GM10847 (cell line): Measurements from ENCODE around the gene SUMF1.

Source experiments
- POLR2A ChIP-seq: IDR thresholded peaks from 2 replicates; pipeline ENCODE4 v1.6.1; 2011; ENCODE audit not compliant: insufficient read length; ENCODE audit errors: extremely low read depth

SUMF1 gene

DNA sequence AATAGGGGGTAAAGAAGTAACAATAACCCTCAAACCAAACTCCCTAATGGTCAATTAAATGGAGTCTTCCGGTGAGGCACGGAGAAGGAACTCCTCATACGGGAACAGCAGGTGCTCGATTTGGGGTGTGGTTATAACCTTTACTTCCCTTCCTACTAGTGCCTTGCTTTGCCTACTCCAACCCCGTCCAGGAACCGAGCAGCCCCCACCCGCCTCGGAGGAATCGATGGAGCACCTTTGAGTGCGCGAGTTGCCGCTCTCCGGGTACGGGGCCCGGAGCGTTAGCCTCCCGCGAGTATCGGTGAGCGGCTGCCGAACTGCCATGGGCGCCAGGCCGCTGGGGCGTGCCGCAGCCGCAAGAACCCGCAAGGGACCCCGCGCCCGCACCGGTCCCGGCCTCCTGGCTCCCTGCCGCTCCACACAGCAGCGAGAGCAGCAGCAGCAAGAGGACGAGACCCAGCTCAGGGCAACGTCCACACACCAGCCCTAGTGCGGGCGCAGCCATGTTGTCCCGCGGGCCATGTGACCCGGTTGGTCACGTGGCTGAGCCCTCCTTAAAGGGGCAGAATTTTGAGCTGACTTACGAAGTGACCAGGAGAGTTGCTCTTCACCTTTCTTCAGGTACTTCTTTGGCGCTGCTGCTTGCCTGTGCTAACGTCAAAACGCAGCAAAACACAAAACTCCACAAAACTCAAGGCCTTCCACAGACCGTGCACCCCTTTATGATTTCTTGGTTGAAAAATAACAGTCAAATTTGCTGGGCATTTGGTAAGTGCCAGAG is at the start of gene SUMF1:
SUMF1 (minus strand) TSS at position 529 of the 781 bp plus-strand sequence; CDS start at position 505, 24 bp downstream.
- TF ChIP-seq POLR2A, result peak; percentile 82

DNA sequence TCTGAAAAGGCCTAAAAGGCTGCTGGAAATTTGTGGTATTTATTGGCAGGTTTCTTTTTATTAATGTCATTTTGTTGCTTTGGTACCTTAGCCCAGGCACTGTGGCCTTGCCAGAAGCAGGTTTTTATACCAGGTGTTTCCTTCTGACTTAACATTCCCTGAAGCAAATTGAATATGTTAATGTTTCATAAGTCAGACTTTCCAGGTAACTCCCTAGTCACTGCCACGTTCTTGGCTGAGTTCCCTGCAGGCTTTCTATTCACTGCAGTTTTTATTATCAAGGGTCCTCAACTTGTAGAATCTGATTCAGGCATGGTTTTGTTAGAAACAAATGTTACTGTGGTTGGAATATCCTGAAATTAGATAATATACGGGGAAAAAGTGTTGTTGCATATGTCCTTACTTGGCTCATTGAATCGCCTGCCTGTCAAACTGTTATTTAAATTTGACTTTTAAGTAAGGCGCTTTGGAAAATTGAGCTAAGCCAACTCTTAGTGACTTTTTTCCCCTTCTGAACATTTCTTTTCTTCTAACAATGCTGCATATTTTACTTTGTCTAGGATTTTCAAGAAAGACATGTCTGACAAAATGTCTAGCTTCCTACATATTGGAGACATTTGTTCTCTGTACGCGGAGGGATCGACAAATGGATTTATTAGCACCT is 49.0 kb upstream of the SUMF1 start:
- TF ChIP-seq POLR2A, result no peak

DNA sequence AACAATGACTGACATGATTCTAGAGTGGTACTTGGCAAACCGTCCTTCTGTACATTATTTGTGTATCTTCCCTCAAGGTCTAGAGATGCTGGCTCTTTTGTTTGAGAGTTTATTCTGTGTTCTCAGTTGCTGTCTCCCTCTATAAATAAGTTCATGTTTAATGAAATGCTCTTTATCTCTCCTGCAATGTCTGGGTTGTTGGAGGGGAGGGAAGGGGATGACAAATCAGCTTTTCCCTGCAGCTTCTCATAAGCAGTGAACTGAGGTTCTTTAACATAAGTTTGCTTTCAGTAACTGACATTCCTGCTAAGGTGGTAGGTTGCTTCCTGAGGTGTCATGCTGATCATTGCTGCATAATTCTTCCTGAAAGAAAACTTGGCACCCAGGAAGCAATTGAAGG is 47.8 kb upstream of the SUMF1 start:
- no peak for TF ChIP-seq POLR2A

DNA sequence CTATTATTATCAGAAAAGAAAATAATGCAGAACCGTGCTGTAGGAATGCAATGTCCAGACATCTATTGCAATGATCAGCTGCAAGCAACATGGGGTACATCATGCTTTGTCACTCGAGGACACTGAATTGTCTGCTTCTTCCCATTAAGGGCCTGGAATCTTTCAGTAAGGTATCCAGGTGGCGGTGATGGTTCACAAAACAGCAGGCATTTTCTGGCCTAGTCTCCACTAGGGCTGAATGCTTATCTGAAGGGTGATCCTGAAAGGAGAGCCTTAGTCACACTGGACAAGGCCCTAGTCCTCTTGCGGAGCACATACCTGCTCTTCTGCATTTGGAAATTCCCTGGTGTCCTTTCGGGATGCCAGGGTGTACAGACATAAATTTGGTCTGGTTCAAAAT is 47.3 kb upstream of the SUMF1 start:
- TF ChIP-seq POLR2A, result no peak

DNA sequence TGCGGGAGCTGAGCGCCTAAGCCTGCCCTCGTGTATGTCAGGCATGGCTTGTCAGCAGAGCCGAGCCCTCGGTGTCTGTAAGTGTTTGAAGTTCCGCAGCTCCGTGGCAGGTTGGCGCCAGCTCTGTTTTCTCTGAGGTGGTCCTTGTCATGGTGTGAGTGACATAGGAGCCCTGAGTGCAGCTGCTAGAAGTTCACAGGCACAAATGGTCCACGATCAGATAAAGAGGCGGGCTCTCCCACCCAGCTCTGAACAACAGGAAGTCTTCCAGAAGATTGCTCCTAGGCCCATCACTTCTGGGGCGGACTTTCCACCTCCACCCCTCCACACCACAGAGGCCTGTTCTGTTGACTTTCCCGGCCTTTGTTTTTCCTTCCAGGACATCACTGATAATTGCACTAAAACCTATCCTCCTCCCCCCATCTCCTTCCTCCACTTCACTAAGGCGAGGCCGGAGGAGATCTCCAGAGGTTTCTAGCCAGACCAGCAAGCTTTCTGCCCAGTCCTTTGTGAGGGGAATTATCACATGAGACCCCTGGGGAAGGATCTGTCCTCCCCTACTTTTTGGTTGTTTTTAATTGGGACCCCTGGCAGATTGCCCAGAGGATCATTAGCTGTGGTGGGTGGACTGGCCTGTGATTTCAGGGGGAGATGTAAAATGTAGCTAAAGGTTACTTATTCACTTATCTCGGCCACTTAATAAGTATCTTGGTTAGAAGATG is 46.0 kb upstream of the SUMF1 start:
- TF ChIP-seq POLR2A, result no peak

DNA sequence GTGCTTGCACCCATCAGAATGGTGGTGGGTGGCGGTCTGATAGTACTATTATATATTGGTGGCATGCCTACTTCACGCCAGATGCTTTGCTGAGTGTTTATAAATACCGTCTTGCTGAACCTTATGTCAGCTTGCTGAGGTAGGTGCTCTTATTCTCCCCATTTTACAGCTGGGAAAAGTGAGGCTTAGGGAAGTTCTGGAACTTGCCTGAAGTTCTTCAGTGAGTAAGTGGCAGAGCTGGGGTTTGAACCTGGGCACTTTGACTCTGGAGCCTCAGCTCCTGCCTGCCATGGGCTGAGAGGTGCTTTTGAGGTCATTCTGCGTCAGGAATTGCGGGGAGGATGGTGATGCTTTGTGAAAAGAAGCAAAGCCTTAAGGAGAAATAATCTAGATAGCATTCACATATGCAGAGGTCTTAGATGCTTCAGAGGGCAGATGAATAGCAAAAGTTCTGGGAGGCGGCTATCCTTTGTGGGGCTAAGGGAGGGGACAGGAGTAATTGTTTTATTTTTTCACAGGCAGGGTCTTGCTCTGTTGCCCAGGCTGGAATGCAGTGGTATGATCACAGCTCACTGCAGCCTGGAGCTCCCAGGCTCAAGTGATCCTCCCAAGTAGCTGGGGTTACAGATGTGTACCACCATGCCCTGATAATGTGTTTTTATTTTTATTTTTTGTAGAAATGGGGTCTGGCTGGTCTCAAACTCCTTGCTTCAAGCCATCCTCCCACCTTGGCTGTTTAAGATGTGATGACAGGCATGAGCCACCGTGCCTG is 44.6 kb upstream of the SUMF1 start:
- no peak for TF ChIP-seq POLR2A

DNA sequence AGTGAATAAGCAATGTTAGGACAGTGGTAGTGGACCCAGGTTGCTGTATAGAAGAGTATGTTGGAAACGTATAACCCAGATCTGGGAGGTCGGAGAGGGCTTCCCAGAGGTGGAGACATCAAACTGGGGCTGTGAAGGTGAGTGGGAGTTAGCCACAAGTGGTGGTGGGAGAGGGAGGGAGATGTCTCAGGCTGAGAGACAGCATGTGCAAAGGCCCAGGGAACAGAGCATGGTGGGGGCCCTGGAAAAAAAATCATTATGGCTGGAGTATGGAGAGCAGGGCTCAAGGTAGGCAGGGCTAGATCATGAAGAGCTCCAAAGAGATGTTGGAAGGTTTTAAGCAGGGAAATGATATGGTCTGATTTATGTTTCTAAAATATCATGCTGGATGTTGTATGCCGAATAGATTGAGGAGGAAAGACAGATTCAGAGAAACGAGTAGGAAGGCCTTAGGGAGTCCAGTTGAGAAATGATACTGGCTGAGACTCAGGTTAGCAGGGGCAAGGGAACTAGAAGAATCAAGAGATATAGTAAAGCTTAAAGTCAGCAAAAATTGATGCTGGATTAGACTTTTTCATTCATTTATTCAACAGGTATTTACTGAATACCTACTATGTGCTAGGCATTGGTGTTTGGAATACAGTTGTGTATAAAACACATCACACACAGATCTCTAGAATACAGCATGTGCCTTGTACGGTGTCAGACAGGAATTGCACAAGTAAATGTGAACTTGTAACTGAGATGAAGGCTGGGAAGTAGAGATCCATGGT is 43.1 kb upstream of the SUMF1 start:
- no peak for TF ChIP-seq POLR2A

DNA sequence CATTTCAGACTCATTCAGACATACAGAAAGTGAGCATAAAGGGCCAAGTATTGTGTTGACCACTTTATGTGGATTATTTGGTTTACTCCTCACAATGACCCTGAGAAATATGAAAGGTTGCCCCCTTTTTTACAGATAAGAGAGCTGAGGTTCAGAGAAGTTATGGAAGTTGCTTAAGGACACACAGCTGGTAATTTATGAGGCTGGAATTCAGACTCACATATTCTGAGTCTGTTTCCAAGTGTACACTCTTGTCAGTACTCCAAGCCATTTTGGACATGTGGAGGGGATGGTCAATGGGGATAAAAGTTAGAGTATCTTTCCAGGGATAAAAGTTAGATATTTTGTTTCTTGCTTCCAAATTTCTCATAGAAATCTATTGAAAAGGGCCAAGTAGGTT is 42.0 kb upstream of the SUMF1 start:
- no peak for TF ChIP-seq POLR2A

DNA sequence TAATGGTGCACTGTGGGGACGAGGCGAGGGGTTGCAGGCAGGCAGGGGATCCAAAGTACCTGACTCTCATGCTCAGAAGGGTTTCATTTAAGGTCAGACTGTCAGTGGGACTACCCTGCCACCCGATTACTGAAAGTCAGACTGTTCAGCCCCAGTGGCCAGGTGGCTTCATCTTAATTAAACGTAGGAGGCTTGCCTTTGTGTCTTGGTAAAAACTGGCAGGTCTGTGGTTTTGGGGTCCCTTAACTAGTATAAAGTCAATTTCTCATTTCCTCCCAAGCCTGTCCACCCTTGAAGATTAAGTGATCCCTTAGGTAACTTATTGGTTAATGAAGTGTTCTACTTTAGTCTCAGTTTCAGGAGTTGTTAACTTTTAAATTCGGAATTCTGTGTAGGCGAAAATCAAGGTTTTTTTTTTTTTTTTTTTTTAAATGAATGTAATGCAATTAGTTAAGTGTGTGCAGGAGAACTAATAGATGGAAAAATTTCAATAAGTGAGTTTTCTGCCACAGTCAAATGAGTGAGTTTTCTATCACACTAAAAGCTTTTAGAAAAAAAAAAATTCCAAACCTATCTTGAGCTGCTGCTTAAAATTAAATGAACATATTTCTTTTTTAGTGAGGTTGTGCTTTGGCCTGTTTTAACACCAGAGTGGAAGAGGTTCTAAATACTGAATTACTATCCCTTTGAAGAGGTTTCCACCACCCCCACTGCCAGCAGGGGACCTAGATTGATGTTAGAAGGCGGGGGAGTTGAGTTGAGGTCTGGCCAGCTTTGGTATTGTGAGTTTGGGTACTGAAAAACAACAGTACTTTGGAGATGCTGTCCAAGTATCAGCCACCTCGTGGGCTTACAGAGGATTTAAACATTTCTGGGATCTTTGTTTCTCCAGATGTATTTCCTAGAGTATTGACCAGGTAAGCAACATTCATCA is 41.2 kb upstream of the SUMF1 start:
- TF ChIP-seq POLR2A, result no peak

DNA sequence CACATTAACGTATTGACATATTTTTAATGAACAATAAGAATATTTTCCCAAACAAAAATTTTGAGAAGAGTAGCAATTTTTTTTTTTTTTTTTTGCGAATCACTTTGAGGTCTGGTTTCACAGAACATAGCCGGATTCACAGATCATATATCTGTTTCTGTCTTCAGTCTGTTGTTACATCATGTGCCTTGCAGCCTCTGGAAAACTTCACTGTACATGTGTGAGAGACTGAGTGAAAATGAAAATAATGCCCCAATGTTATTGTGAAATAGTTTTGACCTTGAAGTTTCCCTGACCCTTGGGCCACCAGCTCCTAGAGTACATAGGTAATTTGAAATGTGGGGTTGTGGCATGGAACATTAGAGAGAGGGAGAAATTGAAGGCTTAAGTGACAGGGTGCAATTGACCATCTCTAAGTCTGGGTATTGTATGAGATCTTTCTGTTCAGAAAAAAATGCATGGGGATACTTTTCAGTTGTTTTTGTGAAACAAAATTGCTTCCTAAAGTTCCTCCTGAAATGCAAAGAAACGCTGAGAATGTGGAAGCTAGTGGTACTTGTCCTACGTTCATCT is 40.0 kb upstream of the SUMF1 start:
- no peak for TF ChIP-seq POLR2A

DNA sequence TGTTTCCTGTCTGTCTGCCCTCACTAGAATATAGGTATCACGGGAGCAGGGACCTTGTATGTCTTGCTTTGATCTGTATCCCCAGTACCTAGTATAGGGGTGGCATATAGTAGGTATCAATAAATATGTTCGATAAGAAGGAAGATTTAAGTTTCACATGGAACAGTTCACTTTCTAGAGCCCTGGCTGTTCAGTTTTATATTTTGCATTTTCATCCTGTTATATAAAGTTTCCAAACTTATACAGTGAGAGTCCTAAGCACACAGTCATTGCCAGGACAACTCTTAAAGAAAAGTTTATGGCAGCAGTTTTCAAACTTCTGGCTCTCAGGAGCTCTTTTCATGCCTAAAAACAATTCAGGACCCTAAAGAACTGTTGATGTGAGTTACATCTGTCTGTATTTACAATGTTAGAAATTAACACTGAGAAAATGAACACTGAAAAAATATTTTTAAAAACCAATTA is 39.5 kb upstream of the SUMF1 start:
- no peak for TF ChIP-seq POLR2A

DNA sequence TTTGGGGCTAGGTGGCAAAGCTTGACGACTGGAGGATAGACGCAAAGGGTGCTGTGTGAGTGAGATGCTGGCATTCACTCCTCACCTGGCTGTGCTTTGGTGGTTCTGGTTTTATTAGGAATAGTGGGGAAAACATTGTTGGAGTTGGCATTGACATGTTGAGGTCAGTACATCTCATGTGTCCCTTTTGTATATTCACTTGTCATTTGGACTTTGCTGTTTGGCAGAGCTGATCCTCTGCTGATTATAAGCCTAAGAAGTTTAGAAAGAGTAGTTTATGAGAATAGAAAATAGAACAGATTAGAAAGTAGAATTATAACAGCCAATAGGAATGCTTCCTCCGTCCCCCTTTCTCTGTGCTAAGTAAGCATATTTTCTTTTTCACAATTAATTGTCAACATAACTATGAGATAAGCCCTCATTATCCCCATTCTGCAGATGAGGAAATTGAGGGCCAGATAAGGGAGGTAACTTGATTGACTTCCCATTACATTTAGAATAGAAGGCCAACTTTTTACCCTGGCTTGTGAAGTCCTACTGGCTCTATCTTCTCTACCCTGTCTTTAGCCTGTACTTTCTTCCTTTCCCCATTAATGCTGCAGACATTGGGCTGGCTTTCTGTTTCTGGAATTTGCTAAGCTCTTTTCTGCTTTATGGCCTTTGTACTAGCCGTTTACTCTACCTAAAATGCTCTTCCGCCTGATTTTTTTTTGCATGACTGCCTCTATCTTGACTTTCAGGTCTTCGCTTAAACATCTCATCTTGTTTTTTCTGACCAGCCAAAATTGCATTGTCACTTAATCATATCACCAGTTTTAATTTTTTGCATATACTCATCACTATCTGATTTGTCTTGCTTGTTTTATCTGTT is 38.9 kb upstream of the SUMF1 start:
- no peak for TF ChIP-seq POLR2A
